DOHH2 (cell line): ENCODE results near the gene CLEC12A.
"Not testable (repeated sequence)": the region's sequence is repeated elsewhere in the genome, so short reads cannot be mapped to it uniquely, and the experiment has no call there.

Source experiments
- H3F3A ChIP-seq: fragments of 200-600 bp; sonication (generic), shearing (Covaris generic); 2 replicates; pipeline ENCODE4 v1.6.0; 2016; ENCODE audit warnings: antibody characterized with exemption, mild to moderate bottlenecking; ENCODE audit not compliant: control insufficient read depth, insufficient read depth
- H3K27ac ChIP-seq: fragments of 200-600 bp; sonication (generic); 2 replicates; pipeline ENCODE4 v1.5.1; 2014; ENCODE audit warnings: low read depth, mild to moderate bottlenecking, low read length, moderate library complexity
- H3K27me3 ChIP-seq: fragments of 200-600 bp; sonication (generic); 2 replicates; pipeline ENCODE4 v1.6.1; 2014; ENCODE audit warnings: mild to moderate bottlenecking, low read length, mixed read lengths; ENCODE audit not compliant: control insufficient read depth
- H3K36me3 ChIP-seq: fragments of 200-600 bp; sonication (generic); 2 replicates; pipeline ENCODE4 v1.6.1; 2014; ENCODE audit warnings: mild to moderate bottlenecking, low read length, moderate library complexity, mixed read lengths; ENCODE audit not compliant: control insufficient read depth
- H3K4me1 ChIP-seq: fragments of 200-600 bp; sonication (generic); 2 replicates; pipeline ENCODE4 v1.6.1; 2014; ENCODE audit warnings: mild to moderate bottlenecking, low read length, mixed read lengths; ENCODE audit not compliant: control insufficient read depth
- H3K4me2 ChIP-seq: fragments of 200-600 bp; sonication (generic); 2 replicates; pipeline ENCODE4 v1.6.0; 2014; ENCODE audit warnings: mild to moderate bottlenecking, low read length, moderate library complexity
- H3K4me3 ChIP-seq: fragments of 200-600 bp; sonication (generic); 2 replicates; pipeline ENCODE4 v1.5.1; 2014; ENCODE audit warnings: mild to moderate bottlenecking, low read length, mixed read lengths
- H3K79me2 ChIP-seq: fragments of 200-600 bp; sonication (generic); 2 replicates; pipeline ENCODE4 v1.6.1; 2014; ENCODE audit warnings: mild to moderate bottlenecking, low read length, mixed read lengths; ENCODE audit not compliant: control insufficient read depth
- H3K9me2 ChIP-seq: fragments of 200-600 bp; sonication (generic); replicated peaks from 2 replicates; pipeline ENCODE4 v1.6.1; 2014; ENCODE audit warnings: mild to moderate bottlenecking, low read length, mixed read lengths; ENCODE audit not compliant: control insufficient read depth
- H3K9me3 ChIP-seq: fragments of 200-600 bp; sonication (generic); 2 replicates; pipeline ENCODE4 v1.6.1; 2014; ENCODE audit warnings: antibody characterized with exemption, low read length, mixed read lengths; ENCODE audit not compliant: control insufficient read depth, insufficient read depth
- H4K20me1 ChIP-seq: fragments of 200-600 bp; sonication (generic); 2 replicates; pipeline ENCODE4 v1.6.0; 2014; ENCODE audit warnings: low read depth, mild to moderate bottlenecking, antibody characterized with exemption, low read length, moderate library complexity; ENCODE audit not compliant: control insufficient read depth, insufficient read depth
- CTCF ChIP-seq: fragments of 200-600 bp; sonication (generic); IDR thresholded peaks from one replicate; pipeline ENCODE4 v1.5.1; 2014; ENCODE audit warnings: antibody characterized with exemption, mild to moderate bottlenecking, low read depth, low read length; ENCODE audit not compliant: poor library complexity, severe bottlenecking
- EZH2phosphoT487 ChIP-seq: fragments of 200-600 bp; sonication (generic); IDR thresholded peaks from 2 replicates; pipeline ENCODE4 v1.6.1; 2017; ENCODE audit warnings: borderline replicate concordance, mild to moderate bottlenecking, antibody characterized with exemption, low read length, moderate library complexity, mixed read lengths

Gene CLEC12A

GRCh38 chr12:9948606-9949296 is 22.5 kb upstream of the CLEC12A start:
- Histone ChIP-seq H3K79me2 (no peaks in the 10 kb centered on the region), H3K4me2 (no peak overlapping the region), H4K20me1 (no peaks in the 10 kb centered on the region), H3K36me3 (no peaks in the 10 kb centered on the region), H3K27me3 (peaks cover 13% of the 10 kb centered on the region), H3K27ac (no peak overlapping the region), H3F3A (no peaks in the 10 kb centered on the region), H3K4me3 (no peak overlapping the region), H3K4me1 (no peaks in the 10 kb centered on the region), H3K9me3 (no peaks in the 10 kb centered on the region), H3K9me2 (no peaks in the 10 kb centered on the region)
- no peak for TF ChIP-seq CTCF
- TF ChIP-seq EZH2phosphoT487: no peak

GRCh38 chr12:9951026-9951675 is 20.1 kb upstream of the CLEC12A start:
- Histone ChIP-seq H4K20me1 (no peaks in the 10 kb centered on the region), H3K27ac (no peak overlapping the region), H3K4me3 (no peak overlapping the region), H3K79me2 (no peaks in the 10 kb centered on the region), H3F3A (no peaks in the 10 kb centered on the region), H3K27me3 (peaks cover 13% of the 10 kb centered on the region), H3K4me2 (no peak overlapping the region), H3K4me1 (no peaks in the 10 kb centered on the region), H3K9me3 (no peaks in the 10 kb centered on the region), H3K36me3 (no peaks in the 10 kb centered on the region), H3K9me2 (no peaks in the 10 kb centered on the region)
- TF ChIP-seq CTCF (no peak), EZH2phosphoT487 (no peak)

DNA sequence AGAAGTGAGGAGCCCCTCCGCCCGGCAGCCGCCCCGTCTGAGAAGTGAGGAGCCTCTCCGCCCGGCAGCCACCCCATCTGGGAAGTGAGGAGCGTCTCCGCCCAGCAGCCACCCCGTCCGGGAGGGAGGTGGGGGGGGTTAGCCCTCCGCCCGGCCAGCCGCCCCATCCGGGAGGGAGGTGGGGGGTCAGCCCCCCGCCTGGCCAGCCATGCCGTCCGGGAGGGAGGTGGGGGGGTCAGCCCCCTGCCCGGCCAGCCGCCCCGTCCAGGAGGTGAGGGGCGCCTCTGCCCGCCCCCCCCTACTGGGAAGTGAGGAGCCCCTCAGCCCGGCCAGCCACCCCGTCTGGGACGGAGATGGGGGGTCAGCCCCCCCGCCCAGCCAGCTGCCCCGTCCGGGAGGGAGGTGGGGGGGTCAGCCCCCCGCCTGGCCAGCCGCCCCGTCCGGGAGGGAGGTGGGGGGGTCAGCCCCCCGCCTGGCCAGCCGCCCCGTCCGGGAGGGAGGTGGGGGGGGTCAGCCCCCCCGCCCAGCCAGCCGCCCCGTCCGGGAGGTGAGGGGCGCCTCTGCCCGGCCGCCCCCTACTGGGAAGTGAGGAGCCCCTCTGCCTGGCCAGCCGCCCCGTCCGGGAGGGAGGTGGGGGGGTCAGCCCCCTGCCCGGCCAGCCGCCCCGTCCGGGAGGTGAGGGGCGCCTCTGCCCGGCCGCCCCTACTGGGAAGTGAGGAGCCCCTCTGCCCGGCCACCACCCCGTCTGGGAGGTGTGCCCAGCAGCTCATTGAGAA is 18.1 kb upstream of the CLEC12A start:
- H3K4me2 ChIP-seq, H3F3A ChIP-seq, H3K36me3 ChIP-seq, H3K79me2 ChIP-seq, H4K20me1 ChIP-seq, H3K9me3 ChIP-seq, H3K27ac ChIP-seq, H3K4me3 ChIP-seq, H3K9me2 ChIP-seq, H3K4me1 ChIP-seq: not testable (repeated sequence)
- peaks cover 13% of the 10 kb centered on the region for H3K27me3 ChIP-seq

DNA sequence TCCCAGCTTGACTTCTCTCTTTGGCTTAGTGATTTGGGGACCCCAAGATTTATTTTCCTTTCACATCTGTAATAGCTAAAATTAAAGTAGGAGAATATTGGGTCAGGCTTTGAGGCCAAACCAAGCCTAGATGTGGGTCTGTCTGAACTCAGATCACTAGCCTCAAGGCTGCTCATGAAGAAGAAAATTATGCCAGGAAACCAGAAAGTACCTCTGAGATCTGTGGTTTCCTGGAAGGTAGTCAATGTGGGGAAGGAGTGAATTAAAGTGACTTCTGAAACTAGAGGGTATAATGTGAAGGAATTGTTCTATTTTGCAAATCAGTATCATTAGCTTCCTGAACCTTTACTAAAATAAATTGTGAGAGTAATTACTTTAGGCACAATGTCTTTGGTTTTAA is 13.4 kb upstream of the CLEC12A start:
- Histone ChIP-seq H3K4me1 (no peaks in the 10 kb centered on the region), H3K9me3 (no peaks in the 10 kb centered on the region), H3K27me3 (0 out of 2 replicates have a peak, but pooled peaks cover 2% of the 10 kb centered on the region), H3K4me3 (no peak overlapping the region), H3F3A (no peaks in the 10 kb centered on the region), H3K36me3 (no peaks in the 10 kb centered on the region), H4K20me1 (no peaks in the 10 kb centered on the region), H3K9me2 (no peaks in the 10 kb centered on the region), H3K27ac (no peak overlapping the region), H3K79me2 (no peaks in the 10 kb centered on the region), H3K4me2 (no peak overlapping the region)
- TF ChIP-seq EZH2phosphoT487 (no peak), CTCF (no peak)
